ENCODE results near the gene GMCL1.
A peak's percentile ranks its signal among the peaks of the same experiment; 100 is the strongest.

Gene GMCL1

DNA sequence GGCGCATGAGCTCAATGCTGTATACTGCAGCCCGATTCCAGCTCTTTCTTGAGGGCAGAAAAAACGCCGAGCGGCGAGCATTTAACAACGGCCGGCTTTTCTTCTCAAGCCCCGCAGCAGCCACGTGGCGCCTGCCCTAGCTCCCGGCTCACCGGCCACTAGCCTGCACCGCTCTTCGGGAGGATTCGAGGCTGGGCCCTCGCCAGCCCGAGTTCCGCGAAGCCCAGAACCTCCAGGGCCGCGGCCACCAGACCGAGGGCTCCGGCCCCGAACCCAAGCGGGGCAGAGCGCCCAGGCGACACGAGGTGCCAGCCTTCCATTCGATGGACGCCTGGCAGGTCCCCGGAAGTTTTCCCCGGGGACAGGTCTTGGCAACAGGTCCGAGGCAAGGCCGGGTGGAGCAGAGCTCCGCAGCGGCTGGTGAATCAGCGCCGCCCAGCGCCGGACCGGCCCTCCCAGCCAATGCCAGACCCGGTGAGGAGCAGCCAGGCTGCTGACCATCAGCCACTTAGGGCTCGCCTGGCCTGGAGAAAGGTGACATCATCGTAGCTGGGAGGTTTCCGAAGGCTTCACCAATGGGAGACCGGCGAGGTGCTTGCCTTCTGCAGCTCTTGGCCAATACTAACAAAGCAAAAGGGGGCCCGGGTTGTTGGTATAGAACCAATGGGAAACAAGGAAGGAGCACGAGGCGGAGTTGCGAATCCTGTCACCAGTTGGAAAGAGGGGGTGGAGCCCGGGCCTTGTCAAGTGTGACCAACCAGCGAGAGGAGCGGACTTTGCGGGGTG lies 84.9 kb downstream of the GMCL1 start:
- H3K4me3 ChIP-seq (ENCODE audit: low read depth, low read length), result peak overlapping the region; percentile 69
- DNase-seq (ENCODE audit: low read depth), result peak; percentile 100
- TF ChIP-seq, protein P1, sequence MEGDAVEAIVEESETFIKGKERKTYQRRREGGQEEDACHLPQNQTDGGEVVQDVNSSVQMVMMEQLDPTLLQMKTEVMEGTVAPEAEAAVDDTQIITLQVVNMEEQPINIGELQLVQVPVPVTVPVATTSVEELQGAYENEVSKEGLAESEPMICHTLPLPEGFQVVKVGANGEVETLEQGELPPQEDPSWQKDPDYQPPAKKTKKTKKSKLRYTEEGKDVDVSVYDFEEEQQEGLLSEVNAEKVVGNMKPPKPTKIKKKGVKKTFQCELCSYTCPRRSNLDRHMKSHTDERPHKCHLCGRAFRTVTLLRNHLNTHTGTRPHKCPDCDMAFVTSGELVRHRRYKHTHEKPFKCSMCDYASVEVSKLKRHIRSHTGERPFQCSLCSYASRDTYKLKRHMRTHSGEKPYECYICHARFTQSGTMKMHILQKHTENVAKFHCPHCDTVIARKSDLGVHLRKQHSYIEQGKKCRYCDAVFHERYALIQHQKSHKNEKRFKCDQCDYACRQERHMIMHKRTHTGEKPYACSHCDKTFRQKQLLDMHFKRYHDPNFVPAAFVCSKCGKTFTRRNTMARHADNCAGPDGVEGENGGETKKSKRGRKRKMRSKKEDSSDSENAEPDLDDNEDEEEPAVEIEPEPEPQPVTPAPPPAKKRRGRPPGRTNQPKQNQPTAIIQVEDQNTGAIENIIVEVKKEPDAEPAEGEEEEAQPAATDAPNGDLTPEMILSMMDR (IDR thresholded peaks at IDR 0.05; ENCODE audit: insufficient read depth, low read depth, low read length, missing control alignments), result peak; percentile 11

GRCh38 chr2:69914950-69915945 lies 85.8 kb downstream of the GMCL1 start, which contains the start of gene MXD1:
MXD1 (plus strand) TSS chr2:69915109; CDS start chr2:69915331, 222 bp downstream.
- TF ChIP-seq, protein P1 (IDR thresholded peaks at IDR 0.05; ENCODE audit: insufficient read depth, low read depth, low read length, missing control alignments), result no peak
- DNase-seq (ENCODE audit: low read depth), result peak; percentile 19
- H3K4me3 ChIP-seq (ENCODE audit: low read depth, low read length), result peak within 1 kb of the TSS; percentile 70

- TF ChIP-seq, protein P1 (IDR thresholded peaks at IDR 0.05; ENCODE audit: insufficient read depth, low read depth, low read length, missing control alignments), result no peak
- DNase-seq (ENCODE audit: low read depth), result no peak
- peak overlapping the region; percentile 70 for H3K4me3 ChIP-seq (ENCODE audit: low read depth, low read length)
Measured at GRCh38 chr2:69916106-69916505, 86.6 kb downstream of the GMCL1 start.

DNA sequence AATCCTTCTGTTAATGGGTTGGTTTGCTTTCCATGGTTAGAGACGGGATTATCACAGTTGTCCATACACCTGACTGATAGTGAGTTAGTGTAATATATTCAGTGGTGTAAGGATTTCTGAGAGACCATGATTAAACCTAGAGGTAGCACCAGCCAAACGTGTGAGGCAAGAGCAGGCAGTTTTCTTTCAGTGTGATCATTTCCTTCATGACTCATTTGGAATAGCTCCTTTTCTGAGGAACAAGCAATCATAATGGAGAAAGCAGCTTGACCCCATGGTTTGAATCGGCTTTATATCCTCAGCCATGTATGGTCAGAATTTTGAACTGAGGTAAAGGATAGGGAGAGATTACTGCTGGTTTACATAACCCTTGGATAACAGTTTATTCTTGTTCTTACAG lies 88.4 kb downstream of the GMCL1 start:
- TF ChIP-seq, protein P1 (IDR thresholded peaks at IDR 0.05; ENCODE audit: insufficient read depth, low read depth, low read length, missing control alignments), result no peak
- H3K4me3 ChIP-seq (ENCODE audit: low read depth, low read length), result no peak overlapping the region
- no peak for DNase-seq (ENCODE audit: low read depth)

GRCh38 chr2:69918401-69918800 lies 88.9 kb downstream of the GMCL1 start:
- TF ChIP-seq, protein P1 (IDR thresholded peaks at IDR 0.05; ENCODE audit: insufficient read depth, low read depth, low read length, missing control alignments), result no peak
- no peak overlapping the region for H3K4me3 ChIP-seq (ENCODE audit: low read depth, low read length)

GRCh38 chr2:69923116-69923515 lies 93.7 kb downstream of the GMCL1 start:
- no peak for DNase-seq (ENCODE audit: low read depth)
- H3K4me3 ChIP-seq (ENCODE audit: low read depth, low read length), result no peak overlapping the region
- TF ChIP-seq, protein P1 (IDR thresholded peaks at IDR 0.05; ENCODE audit: insufficient read depth, low read depth, low read length, missing control alignments), result no peak

More at GRCh38 chr2:69918401-69918800, 88.9 kb downstream of the GMCL1 start:
- DNase-seq (ENCODE audit: low read depth), result peak; percentile 28

All from GM12865 (cell line).